AG10803 (cell line): ENCODE results near the gene KRTAP9-4.
"Not testable (repeated sequence)": the region's sequence is repeated elsewhere in the genome, so short reads cannot be mapped to it uniquely, and the experiment has no call there.

ENCODE experiments used
- DNase-seq: peaks from one replicate; pipeline ENCODE4 v3.0.0; 2010; ENCODE audit warnings: low read depth
- H3K4me3 ChIP-seq: 2 replicates; pipeline ENCODE4 v1.5.1; 2011; ENCODE audit warnings: mild to moderate bottlenecking, low read length, control low read depth
- TF ChIP-seq, protein P1 (sequence below): conservative IDR thresholded peaks from 2 replicates; pipeline ENCODE4 v1.5.1; 2011; ENCODE audit warnings: mild to moderate bottlenecking, low read length, control low read depth, inconsistent platforms

KRTAP9-4 gene

DNA sequence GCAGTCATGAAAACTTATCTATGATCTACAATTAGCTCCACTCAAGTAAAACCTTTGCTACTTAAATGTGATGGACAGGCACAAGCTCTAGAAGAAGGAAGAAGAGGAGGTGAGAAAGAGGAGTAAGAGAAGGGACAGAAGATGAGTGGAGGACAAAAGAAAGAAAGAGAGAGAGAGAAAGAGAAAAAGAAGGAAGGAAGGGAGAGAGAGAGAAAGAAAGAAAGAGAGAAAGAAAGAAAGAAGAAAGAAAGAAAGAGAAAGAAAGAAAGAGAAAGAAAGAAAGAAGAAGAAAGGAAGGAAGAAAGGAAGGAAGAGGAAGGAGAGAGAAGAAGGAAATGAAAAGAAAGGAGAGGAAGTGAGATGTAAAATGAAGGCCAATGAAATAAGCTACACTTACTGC lies 19.4 kb upstream of the KRTAP9-4 start:
- H3K4me3 ChIP-seq = no peak overlapping the region
- no peak for DNase-seq
- TF ChIP-seq, protein P1, sequence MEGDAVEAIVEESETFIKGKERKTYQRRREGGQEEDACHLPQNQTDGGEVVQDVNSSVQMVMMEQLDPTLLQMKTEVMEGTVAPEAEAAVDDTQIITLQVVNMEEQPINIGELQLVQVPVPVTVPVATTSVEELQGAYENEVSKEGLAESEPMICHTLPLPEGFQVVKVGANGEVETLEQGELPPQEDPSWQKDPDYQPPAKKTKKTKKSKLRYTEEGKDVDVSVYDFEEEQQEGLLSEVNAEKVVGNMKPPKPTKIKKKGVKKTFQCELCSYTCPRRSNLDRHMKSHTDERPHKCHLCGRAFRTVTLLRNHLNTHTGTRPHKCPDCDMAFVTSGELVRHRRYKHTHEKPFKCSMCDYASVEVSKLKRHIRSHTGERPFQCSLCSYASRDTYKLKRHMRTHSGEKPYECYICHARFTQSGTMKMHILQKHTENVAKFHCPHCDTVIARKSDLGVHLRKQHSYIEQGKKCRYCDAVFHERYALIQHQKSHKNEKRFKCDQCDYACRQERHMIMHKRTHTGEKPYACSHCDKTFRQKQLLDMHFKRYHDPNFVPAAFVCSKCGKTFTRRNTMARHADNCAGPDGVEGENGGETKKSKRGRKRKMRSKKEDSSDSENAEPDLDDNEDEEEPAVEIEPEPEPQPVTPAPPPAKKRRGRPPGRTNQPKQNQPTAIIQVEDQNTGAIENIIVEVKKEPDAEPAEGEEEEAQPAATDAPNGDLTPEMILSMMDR = no peak

DNA sequence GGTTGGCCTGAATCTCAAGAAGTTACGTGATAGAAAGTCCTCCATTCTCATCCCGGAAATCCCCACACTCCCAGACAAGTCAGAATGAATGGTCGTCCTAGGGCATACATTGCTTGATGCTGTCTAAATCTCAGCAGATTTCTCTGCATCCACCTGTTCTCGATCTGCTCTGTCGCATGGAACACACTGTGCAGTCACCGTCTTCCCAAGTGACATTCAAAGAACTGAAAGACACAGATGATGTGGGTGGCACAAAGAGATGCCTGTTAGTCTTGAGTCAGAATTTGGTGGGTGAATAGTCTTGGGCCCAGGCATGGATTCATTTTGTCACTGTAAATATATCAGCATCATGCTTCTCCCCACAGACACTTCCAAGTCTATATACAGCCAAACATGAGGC lies 17.8 kb upstream of the KRTAP9-4 start:
- DNase-seq = no peak
- TF ChIP-seq, protein P1 = no peak

DNA sequence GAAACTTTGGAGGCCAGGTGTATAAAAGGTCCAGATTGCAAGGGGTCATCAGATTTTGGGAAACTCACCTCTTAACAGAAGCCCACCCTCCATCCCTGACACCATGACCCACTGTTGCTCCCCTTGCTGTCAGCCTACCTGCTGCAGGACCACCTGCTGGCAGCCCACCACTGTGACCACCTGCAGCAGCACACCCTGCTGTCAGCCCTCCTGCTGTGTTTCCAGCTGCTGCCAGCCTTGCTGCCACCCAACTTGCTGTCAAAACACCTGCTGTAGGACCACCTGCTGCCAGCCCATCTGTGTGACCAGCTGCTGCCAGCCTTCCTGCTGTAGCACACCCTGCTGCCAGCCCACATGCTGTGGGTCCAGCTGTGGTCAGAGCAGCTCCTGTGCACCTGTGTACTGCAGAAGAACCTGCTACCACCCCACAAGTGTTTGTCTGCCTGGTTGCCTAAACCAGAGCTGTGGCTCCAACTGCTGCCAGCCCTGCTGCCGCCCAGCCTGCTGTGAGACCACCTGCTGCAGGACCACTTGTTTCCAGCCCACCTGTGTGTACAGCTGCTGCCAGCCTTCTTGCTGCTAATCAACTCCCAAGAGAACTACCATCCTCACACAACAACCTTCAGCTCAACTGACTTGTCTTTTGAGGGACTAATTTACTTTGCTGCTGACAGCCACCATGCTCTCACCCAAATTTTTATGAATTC lies 16.9 kb upstream of the KRTAP9-4 start, which contains the start of gene KRTAP9-3:
Gene KRTAP9-3 (plus strand): TSS at position 51 of the 707 bp plus-strand sequence. CDS start 53 bp downstream, at position 104.
- not testable (repeated sequence) for DNase-seq, H3K4me3 ChIP-seq

More for the DNA sequence above, 17.8 kb upstream of the KRTAP9-4 start:
- H3K4me3 ChIP-seq = no peak overlapping the region

DNA sequence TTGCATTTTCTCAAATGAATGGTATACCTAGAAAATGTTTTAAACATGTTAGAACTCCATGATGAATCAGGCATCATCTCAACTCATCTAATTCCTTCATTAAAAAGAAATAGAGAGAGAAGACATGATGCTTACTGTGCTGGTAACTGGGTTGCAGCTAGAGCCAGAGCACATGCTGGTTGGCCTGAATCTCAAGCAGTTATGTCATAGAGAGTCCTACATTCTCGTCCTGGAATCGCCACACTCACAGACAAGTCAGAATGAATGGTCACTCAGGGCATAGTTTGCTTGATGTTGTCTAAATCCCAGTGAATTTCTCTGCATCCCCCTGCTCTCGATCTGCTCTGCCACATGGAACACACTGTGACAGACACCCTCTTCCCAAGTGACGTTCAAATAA lies 12.4 kb upstream of the KRTAP9-4 start:
- not testable (repeated sequence) for H3K4me3 ChIP-seq, DNase-seq

DNA sequence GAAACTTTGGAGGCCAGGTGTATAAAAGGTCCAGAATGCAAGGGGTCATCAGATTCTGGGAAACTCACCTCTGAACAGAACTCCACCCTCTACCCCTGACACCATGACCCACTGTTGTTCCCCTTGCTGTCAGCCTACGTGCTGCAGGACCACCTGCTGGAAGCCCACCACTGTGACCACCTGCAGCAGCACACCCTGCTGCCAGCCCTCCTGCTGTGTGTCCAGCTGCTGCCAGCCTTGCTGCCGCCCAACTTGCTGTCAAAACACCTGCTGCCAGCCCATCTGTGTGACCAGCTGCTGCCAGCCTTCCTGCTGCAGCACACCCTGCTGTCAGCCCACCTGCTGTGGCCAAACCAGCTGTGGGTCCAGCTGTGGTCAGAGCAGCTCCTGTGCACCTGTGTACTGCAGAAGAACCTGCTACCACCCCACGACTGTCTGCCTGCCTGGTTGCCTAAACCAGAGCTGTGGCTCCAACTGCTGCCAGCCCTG lies 11.5 kb upstream of the KRTAP9-4 start, which contains the start of gene KRTAP9-8:
Gene KRTAP9-8 (plus strand): TSS at position 51 of the 489 bp plus-strand sequence. CDS start 53 bp downstream, at position 104.
- not testable (repeated sequence) for H3K4me3 ChIP-seq, DNase-seq

DNA sequence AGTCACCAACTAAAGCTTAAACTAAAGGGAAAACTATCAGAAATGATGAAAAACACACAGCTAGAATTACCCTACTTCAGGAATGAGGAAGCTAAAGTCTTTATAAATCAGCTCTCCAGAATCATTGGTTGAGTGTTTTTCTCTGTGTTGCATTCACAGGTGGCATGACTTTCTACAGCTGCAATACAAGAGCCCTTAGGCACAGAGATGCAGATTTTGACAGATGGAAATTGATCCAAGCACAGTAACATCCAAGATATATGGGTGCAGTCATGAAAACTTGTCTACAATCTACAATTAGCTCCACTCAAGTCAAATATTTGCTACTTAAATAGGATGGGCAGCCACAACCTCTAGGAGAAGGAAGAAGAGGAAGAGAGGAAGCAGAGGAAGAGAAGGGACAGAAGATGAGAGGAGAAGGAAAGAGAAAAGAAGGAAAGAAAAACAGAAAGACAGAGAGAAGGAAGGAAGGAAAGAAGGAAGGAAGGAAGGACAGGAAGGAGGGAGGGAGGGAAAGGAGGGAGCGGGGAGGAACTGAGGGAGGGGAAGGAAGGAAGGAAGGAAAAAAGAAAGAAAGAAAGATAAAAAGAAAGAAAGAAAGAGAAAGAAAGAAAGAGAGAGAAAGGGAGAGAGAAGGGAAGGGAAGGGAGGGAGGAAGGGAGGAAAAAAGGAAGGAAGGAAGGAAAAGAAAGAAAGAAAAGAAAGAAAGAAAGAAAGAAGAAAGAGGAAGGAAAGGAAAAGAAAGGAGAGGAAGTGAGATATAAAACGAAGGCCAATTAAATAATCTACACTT lies 2.3 kb upstream of the KRTAP9-4 start:
- not testable (repeated sequence) for H3K4me3 ChIP-seq, DNase-seq

DNA sequence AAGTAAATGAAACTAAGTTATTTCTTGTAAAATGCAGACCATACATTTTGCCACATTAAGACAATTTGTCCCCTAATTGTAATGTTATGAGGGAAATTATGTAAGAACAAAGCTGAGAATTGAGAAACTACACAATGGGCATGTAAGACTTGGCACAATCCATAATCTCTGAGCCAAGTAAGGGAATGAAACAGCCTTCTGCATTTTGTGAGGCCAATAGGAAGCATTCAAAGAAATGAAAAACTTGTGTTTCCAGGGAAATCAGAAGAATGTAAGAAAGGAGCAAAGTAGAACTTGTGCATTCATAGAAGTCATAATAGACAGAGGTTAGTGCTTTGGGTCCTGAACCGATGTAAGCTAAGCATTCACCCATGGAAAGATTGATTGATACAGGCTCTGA lies 1.8 kb downstream of the KRTAP9-4 start:
- H3K4me3 ChIP-seq = no peak overlapping the region
- TF ChIP-seq, protein P1 = no peak
- DNase-seq = peak; percentile 52

DNA sequence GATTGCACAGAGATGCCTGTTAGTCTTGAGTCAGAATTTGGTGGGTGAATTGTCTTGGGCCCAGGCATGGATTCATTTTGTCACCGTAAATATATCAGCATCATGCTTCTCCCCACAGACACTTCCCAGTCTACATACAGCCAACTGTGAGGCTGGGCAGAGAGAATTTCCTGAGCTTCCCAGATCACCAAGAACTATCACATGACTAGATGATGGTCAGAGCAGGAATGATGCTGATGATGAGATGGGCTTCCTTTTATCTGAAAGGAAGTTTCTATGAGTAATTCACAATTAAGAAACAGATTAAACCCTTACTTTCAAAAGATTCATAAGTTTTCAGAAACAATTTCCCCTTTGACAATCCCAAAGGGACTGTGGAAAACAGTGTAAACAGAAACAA lies 5.4 kb downstream of the KRTAP9-4 start:
- peak; percentile 41 for DNase-seq
- TF ChIP-seq, protein P1 = no peak
- no peak overlapping the region for H3K4me3 ChIP-seq

DNA sequence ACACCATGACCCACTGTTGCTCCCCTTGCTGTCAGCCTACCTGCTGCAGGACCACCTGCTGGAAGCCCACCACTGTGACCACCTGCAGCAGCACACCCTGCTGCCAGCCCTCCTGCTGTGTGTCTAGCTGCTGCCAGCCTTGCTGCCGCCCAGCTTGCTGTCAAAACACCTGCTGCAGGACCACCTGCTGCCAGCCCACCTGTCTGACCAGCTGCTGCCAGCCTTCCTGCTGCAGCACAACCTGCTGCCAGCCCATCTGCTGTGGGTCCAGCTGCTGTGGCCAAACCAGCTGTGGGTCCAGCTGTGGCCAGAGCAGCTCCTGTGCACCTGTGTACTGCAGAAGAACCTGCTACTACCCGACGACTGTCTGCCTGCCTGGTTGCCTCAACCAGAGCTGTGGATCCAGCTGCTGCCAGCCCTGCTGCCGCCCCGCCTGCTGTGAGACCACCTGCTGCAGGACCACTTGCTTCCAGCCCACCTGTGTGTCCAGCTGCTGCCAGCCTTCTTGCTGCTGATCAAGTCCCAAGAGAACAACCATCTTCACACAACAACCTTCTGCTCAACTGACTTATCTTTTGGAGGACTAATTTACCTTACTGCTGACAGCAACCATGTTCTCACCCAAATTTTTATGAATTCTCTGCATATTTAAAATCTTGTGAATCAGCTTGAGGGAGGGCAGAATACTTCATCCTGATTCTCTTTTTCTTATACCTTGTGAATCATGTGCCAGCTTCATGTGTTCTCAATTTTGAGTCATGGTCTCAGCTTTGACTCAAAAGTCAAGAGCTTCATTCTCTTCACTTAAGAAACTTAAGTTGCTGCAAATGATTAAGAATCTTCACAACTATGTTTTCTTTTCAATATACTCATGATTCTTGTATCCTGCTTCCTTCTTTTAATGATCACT lies 6.1 kb downstream of the KRTAP9-4 start, which contains the start of gene KRTAP9-9:
Gene KRTAP9-9 (plus strand): TSS at position 4 of the 910 bp plus-strand sequence.
- DNase-seq = peak; percentile 55

More for the DNA sequence above, 6.1 kb downstream of the KRTAP9-4 start, which contains the start of gene KRTAP9-9:
- H3K4me3 ChIP-seq = not testable (repeated sequence)
